Colonic mucosa (tissue), 4 donors: ENCODE measurements around the gene MYO16. TPM values are rescaled to one million over a fixed set of nuclear protein-coding genes. Genes with fewer than 3 reads are reported as not detected.

Experiments used
- DNase-seq: peaks from one replicate; pipeline ENCODE4 v3.0.0-alpha.2; 2020
- H3K27ac ChIP-seq: fragments of 200-600 bp; one replicate; pipeline ENCODE4 v1.8.0; 2021
- H3K27me3 ChIP-seq: fragments of 200-600 bp; one replicate; pipeline ENCODE4 v1.8.0; 2021
- H3K36me3 ChIP-seq: fragments of 200-600 bp; one replicate; pipeline ENCODE4 v1.8.0; 2021
- H3K4me1 ChIP-seq: fragments of 200-600 bp; one replicate; pipeline ENCODE4 v1.8.0; 2021; ENCODE audit warnings: mild to moderate bottlenecking
- H3K4me3 ChIP-seq: fragments of 200-600 bp; one replicate; pipeline ENCODE4 v1.8.0; 2021
- H3K9ac ChIP-seq, 2 donors: one replicate each; pipeline ENCODE4 v1.7.0; 2013; ENCODE audit warnings: control low read depth in 2 of 2, low read depth in 2 of 2, low read length in 2 of 2
- H3K9me3 ChIP-seq: fragments of 200-600 bp; one replicate; pipeline ENCODE4 v1.8.0; 2021
- intact Hi-C: fragments of 100-400 bp; cut with DNase I; formaldehyde crosslinking; loops from one replicate; pipeline ENCODE4 v1.14.1; 2022
- total RNA-seq, 2 donors: library from RNA; stranded (reverse); fragmentation: NEBNext Ultra II Directional in 1 of 2; extraction: Animal tissue kit (Norgen Biotek cat#: 25700) in 1 of 2; gene quantifications; one replicate each; pipeline ENCODE4 v1.2.1, GENCODE V29; 2021
- TF ChIP-seq, protein P1 (sequence below): fragments of 200-600 bp; IDR thresholded peaks from one replicate; pipeline ENCODE4 v1.8.0; 2022; ENCODE audit warnings: antibody characterized with exemption, mild to moderate bottlenecking
- donor health status: healthy.
- donor health status: DM: no; HTN: no; CAD: no.
- donor health status: DM: no; HTN: no; CAD: no.

MYO16 gene
- total RNA-seq, 2 donors from 2014 or later = 0.05 TPM; not detected in 1

DNA sequence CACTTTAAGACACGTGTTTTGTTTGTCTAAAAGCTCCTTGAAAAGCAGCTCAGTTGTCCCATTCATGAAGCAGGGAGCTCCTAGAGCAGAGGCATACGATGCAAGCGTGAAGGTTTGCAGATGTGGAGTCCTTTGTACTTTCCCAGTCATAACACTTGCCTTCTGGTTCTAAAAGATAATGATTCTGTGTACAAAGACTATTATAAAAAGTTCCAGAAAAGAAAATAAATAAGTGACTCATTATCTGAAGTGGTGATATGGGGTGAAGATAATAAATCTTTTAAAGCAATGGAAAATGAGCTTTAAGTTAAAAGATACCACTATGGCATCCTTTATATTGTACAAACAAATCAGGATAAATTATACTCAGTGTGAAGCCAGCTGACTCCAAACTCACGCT lies 569.9 kb downstream of the MYO16 start:
- Histone ChIP-seq H3K9ac (no peak overlapping the region), H3K27ac (no peak overlapping the region), H3K9me3 (no peaks in the 10 kb centered on the region), H3K4me1 (no peaks in the 10 kb centered on the region), H3K27me3 (no peaks in the 10 kb centered on the region), H3K36me3 (no peaks in the 10 kb centered on the region), H3K4me3 (no peak overlapping the region)
- intact Hi-C loops = no loop called here
- no peak for DNase-seq
- TF ChIP-seq, protein P1, sequence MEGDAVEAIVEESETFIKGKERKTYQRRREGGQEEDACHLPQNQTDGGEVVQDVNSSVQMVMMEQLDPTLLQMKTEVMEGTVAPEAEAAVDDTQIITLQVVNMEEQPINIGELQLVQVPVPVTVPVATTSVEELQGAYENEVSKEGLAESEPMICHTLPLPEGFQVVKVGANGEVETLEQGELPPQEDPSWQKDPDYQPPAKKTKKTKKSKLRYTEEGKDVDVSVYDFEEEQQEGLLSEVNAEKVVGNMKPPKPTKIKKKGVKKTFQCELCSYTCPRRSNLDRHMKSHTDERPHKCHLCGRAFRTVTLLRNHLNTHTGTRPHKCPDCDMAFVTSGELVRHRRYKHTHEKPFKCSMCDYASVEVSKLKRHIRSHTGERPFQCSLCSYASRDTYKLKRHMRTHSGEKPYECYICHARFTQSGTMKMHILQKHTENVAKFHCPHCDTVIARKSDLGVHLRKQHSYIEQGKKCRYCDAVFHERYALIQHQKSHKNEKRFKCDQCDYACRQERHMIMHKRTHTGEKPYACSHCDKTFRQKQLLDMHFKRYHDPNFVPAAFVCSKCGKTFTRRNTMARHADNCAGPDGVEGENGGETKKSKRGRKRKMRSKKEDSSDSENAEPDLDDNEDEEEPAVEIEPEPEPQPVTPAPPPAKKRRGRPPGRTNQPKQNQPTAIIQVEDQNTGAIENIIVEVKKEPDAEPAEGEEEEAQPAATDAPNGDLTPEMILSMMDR = no peak

DNA sequence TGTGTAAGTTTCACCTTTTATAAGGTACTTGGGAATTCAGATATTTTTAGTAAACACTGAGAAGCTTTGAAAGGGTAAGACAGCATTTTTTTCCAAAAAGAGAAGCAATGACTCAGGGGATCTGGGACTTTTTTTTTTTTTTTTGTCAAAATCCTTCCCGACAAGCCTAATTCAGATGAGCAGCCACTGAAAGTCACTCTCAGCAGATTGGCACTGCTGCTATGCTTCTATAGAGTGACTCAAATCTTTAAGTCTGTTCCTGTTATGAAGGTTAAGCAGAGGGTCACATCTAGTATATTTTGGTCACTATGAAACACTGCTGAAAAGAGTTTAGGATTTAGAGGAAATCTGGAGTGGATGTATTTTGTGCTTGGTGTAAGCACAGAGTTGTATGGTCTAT lies 571.1 kb downstream of the MYO16 start:
- H3K27ac ChIP-seq = no peak overlapping the region
- H3K9me3 ChIP-seq = no peaks in the 10 kb centered on the region
- no peak overlapping the region for H3K9ac ChIP-seq
- H3K36me3 ChIP-seq = no peaks in the 10 kb centered on the region
- TF ChIP-seq, protein P1 = no peak
- H3K27me3 ChIP-seq = no peaks in the 10 kb centered on the region
- no peaks in the 10 kb centered on the region for H3K4me1 ChIP-seq
- DNase-seq = no peak
- intact Hi-C loops = no loop called here
- H3K4me3 ChIP-seq = no peak overlapping the region

DNA sequence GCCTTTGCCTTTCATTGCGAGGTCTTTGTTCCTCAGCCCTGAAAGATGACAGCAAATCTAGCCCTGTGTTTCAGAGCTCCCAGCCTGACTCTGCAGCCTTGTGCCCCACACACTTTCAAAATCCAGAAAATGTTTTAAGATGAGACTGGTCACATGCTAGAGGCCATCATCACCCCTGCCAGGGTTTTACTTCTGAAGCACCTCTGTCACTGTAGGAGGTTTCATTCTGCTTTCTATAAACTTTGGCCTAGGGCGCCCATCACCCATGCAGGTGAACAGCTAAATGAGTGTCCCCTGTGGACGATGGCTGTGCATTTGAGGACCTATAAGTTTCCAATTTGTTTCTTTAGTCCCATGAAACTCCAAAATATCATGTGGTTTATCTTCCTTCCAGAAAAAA lies 574.2 kb downstream of the MYO16 start:
- Histone ChIP-seq H3K9ac (no peak overlapping the region), H3K27me3 (no peaks in the 10 kb centered on the region), H3K4me3 (no peak overlapping the region), H3K27ac (no peak overlapping the region), H3K4me1 (no peaks in the 10 kb centered on the region), H3K9me3 (no peaks in the 10 kb centered on the region), H3K36me3 (no peaks in the 10 kb centered on the region)
- intact Hi-C loops = no loop called here
- TF ChIP-seq, protein P1 = no peak
- DNase-seq = no peak

DNA sequence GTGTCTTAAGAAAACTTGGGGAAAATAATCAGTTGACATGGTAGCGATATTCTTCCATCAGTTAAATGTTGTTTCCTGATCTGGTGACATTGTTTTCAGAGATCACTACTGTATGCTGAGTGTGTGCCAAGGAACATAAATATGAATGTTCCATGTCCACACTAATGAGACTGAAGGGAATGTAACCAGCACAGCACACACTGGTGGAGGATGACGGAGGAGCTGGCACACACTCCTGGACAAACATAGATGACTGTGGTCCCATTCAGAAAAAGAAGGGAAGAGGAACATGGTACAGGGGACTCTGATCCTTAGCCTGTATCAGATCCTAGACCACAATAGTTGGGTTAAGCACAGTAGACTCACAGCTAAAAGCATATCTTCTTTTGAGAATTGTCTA lies 574.8 kb downstream of the MYO16 start:
- Histone ChIP-seq H3K9me3 (no peaks in the 10 kb centered on the region), H3K4me3 (no peak overlapping the region)
- intact Hi-C loops = no loop called here

DNA sequence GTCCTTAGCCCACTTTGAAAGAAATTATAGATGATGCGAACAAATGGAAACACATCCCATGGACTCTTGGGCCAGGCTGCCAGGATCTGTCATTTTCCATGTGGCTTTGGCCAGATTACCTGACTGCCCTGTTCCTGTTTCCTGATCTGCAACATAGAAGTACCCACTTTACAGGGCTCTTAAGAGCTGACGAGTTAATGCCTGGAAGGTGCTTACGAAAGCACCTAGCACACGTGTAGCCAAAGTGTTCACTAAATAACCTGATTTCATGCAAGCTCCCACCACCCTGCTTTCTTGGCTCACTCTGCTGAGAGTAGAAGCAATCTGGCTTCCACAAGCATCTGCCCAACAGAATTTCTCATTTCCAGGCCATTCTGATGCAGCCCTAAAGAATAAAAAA lies 575.2 kb downstream of the MYO16 start:
- H3K4me3 ChIP-seq = no peak overlapping the region
- TF ChIP-seq, protein P1 = no peak
- H3K36me3 ChIP-seq = no peaks in the 10 kb centered on the region
- H3K9me3 ChIP-seq = no peaks in the 10 kb centered on the region
- H3K27ac ChIP-seq = no peak overlapping the region
- intact Hi-C loops = no loop called here
- H3K9ac ChIP-seq = no peak overlapping the region
- no peaks in the 10 kb centered on the region for H3K4me1 ChIP-seq
- DNase-seq = no peak
- H3K27me3 ChIP-seq = no peaks in the 10 kb centered on the region

More for the DNA sequence above, 574.8 kb downstream of the MYO16 start:
- Histone ChIP-seq H3K27ac (no peak overlapping the region), H3K9ac (no peak overlapping the region), H3K36me3 (no peaks in the 10 kb centered on the region), H3K4me1 (no peaks in the 10 kb centered on the region), H3K27me3 (no peaks in the 10 kb centered on the region)
- TF ChIP-seq, protein P1 = no peak
- no peak for DNase-seq

DNA sequence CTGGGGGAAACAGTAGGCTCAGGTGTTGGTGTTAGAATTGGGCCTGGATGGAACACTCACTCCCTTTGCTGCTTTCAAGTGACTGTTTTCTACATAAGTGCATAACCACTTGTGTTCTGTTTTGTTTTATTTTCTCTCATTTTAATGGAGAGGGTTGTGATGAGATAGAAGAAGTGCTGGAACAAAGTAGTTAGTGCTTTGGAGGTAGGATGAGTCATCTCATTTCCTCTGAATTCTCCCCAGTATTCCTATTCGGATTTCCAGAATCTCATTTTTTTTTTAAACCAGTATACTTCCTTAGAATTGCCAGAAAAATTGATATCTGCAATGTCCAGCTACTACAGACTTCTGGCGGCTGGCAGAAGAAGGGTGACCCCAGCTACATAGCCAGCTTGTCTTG lies 575.9 kb downstream of the MYO16 start:
- intact Hi-C loops = no loop called here
- Histone ChIP-seq H3K4me3 (no peak overlapping the region), H3K9ac (no peak overlapping the region), H3K27me3 (no peaks in the 10 kb centered on the region), H3K4me1 (no peaks in the 10 kb centered on the region), H3K36me3 (no peaks in the 10 kb centered on the region), H3K27ac (no peak overlapping the region), H3K9me3 (no peaks in the 10 kb centered on the region)
- TF ChIP-seq, protein P1 = no peak
- no peak for DNase-seq
